Endothelial cell of umbilical vein (primary cell): ENCODE results near the gene RAP1GAP. TPM values are rescaled to one million over a fixed set of nuclear protein-coding genes. Genes with fewer than 3 reads are reported as not detected.

Source experiments
- BruUV-seq: library from RNA; stranded (reverse); fragments of 400-500 nt; replicated peaks from 2 replicates; lab custom pipeline; 2021; lab: Mats Ljungman, UMichigan
- CTCF ChIA-PET: fragments of 300-600, 350-600 bp; sonication (Branson Sonifier 250); formaldehyde crosslinking; loops from one replicate; lab custom pipeline; 2021; ENCODE audit warnings: antibody characterized with exemption, inconsistent platforms; lab: Charles Lee
- POLR2A ChIA-PET: fragments of 300-600, 350-600 bp; sonication (Branson Sonifier 250); formaldehyde crosslinking; loops from one replicate; lab custom pipeline; 2021; ENCODE audit warnings: antibody characterized with exemption, inconsistent platforms; lab: Charles Lee
- DNase-seq: peaks from one replicate; pipeline ENCODE4 v3.0.0-alpha.2; 2011; ENCODE audit warnings: low read depth, low spot score
- FAIRE-seq: peaks from 2 replicates; lab custom pipeline; 2011; peaks lifted over from hg19 to GRCh38; lab: Jason Lieb, UNC
- H2AFZ ChIP-seq: 2 replicates; pipeline ENCODE4 v1.6.0; 2012; ENCODE audit warnings: low read depth, low read length, control low read depth, inconsistent platforms
- H3K27ac ChIP-seq: 2 replicates; pipeline ENCODE4 v1.5.1; 2011; ENCODE audit warnings: low read depth, mild to moderate bottlenecking, control low read depth, low read length, moderate library complexity; ENCODE audit not compliant: insufficient read depth
- H3K27me3 ChIP-seq, 2 experiments: 2 replicates each; pipeline versions ENCODE4 v1.6.0 to v1.6.1; 2011; ENCODE audit warnings: low read length in 2 of 2, mixed read lengths in 1 of 2; ENCODE audit not compliant: control insufficient read depth in 2 of 2, insufficient read depth in 2 of 2
- H3K36me3 ChIP-seq, 2 experiments: 2 replicates in 1 of 2; 3 replicates in 1 of 2; pipeline ENCODE4 v1.5.1; 2011; ENCODE audit warnings: low read length in 2 of 2, mild to moderate bottlenecking in 1 of 2, moderate library complexity in 1 of 2; ENCODE audit not compliant: control insufficient read depth in 2 of 2, insufficient read depth in 2 of 2; ENCODE audit errors: extremely low read depth in 1 of 2
- H3K4me1 ChIP-seq: 3 replicates; pipeline ENCODE4 v1.5.1; 2011; ENCODE audit warnings: mild to moderate bottlenecking, low read length; ENCODE audit not compliant: control insufficient read depth, insufficient read depth; ENCODE audit errors: extremely low read depth
- H3K4me2 ChIP-seq: 2 replicates; pipeline ENCODE4 v1.6.1; 2011; ENCODE audit warnings: low read length, control low read depth, mixed read lengths; ENCODE audit not compliant: insufficient read depth
- H3K4me3 ChIP-seq, 3 experiments: fragments of 200-600 bp in 1 of 3; sonication (generic), shearing (Covaris generic) in 1 of 3; replicated peaks in 1 of 3; 2 replicates each; pipeline ENCODE4 v1.5.1; 2011 to 2016; ENCODE audit warnings: control low read depth in 3 of 3, low read length in 3 of 3, mild to moderate bottlenecking in 2 of 3, inconsistent platforms in 1 of 3, low read depth in 1 of 3, moderate library complexity in 1 of 3; ENCODE audit not compliant: insufficient read depth in 1 of 3
- H3K79me2 ChIP-seq: 2 replicates; pipeline ENCODE4 v1.6.0; 2012; ENCODE audit warnings: low read length, inconsistent platforms; ENCODE audit not compliant: control insufficient read depth, insufficient read depth
- H3K9ac ChIP-seq: replicated peaks from 2 replicates; pipeline ENCODE3; 2011; ENCODE audit warnings: low read length, control low read depth; ENCODE audit not compliant: insufficient read depth; ENCODE audit errors: extremely low read depth
- H3K9me1 ChIP-seq: replicated peaks from 3 replicates; pipeline ENCODE4 v1.6.0; 2011; ENCODE audit warnings: mild to moderate bottlenecking, low read length; ENCODE audit not compliant: control insufficient read depth, insufficient read depth; ENCODE audit errors: extremely low read depth
- H3K9me3 ChIP-seq: replicated peaks from 2 replicates; pipeline ENCODE4 v1.5.1; 2012; ENCODE audit warnings: low read length, inconsistent platforms; ENCODE audit not compliant: control insufficient read depth, insufficient read depth
- H4K20me1 ChIP-seq: replicated peaks from 2 replicates; pipeline ENCODE3; 2011; ENCODE audit warnings: mild to moderate bottlenecking, low read length; ENCODE audit not compliant: control insufficient read depth, insufficient read depth; ENCODE audit errors: extremely low read depth
- EZH2 ChIP-seq: IDR thresholded peaks from 2 replicates; pipeline ENCODE4 v1.6.1; 2012; ENCODE audit warnings: borderline replicate concordance, low read depth, mild to moderate bottlenecking, moderate library complexity, low read length, inconsistent platforms; ENCODE audit not compliant: severe bottlenecking
- FOS ChIP-seq: IDR thresholded peaks from 2 replicates; pipeline ENCODE4 v1.6.1; 2011; ENCODE audit warnings: mild to moderate bottlenecking, low read length, moderate library complexity, borderline replicate concordance; ENCODE audit not compliant: insufficient read depth
- GATA2 ChIP-seq: IDR thresholded peaks from 2 replicates; pipeline ENCODE4 v1.7.0; 2011; ENCODE audit warnings: low read depth, mild to moderate bottlenecking, moderate library complexity, mixed read lengths, low read length; ENCODE audit not compliant: insufficient read length, insufficient read depth
- JUN ChIP-seq: IDR thresholded peaks from 2 replicates; pipeline ENCODE4 v1.6.1; 2011; ENCODE audit warnings: borderline replicate concordance, low read depth; ENCODE audit not compliant: insufficient read length, insufficient read depth
- MYC ChIP-seq: IDR thresholded peaks from one replicate; pipeline ENCODE4 v1.6.1; 2011; ENCODE audit warnings: mild to moderate bottlenecking, low read depth, low read length
- POLR2A ChIP-seq: IDR thresholded peaks from 2 replicates; pipeline ENCODE4 v1.6.1; 2012; ENCODE audit warnings: low read depth, mild to moderate bottlenecking, control low read depth, low read length
- POLR2AphosphoS5 ChIP-seq: IDR thresholded peaks from 2 replicates; pipeline ENCODE4 v1.6.1; 2012; ENCODE audit warnings: low read depth, mild to moderate bottlenecking, control low read depth, low read length, moderate library complexity; ENCODE audit not compliant: insufficient read depth
- dilution Hi-C: fragments of 300-500 bp; cut with MboI; formaldehyde crosslinking; loops from one replicate; pipeline ENCODE4 v1.15.0; 2019; ENCODE audit warnings: low sequenced_read_pairs; ENCODE audit not compliant: extremely low pct_ligation_motif_present
- intact Hi-C: fragments of 100-400 bp; cut with micrococcal nuclease; formaldehyde crosslinking; loops from one replicate; pipeline ENCODE4 v1.10.0; 2022
- polyA plus RNA-seq, 4 experiments: library from polyadenylated mRNA; depleted of rRNA in 3 of 4; stranded (reverse) in 3 of 4; unstranded in 1 of 4; fragments of >200 nt; gene quantifications; 2 replicates each; pipeline versions ENCODE4 v1.2.1 to v1.2.3, GENCODE V29; 2011 to 2012; ENCODE audit warnings: missing spikeins in 1 of 4
- total RNA-seq: library from RNA; stranded (reverse); gene quantifications from 2 replicates; pipeline ENCODE4 v1.2.3, GENCODE V29; 2021
- TF ChIP-seq, protein P1 (sequence below), 2 donors: IDR thresholded peaks; 1 replicate in 1 of 2; 2 replicates in 1 of 2; pipeline ENCODE4 v1.5.1; 2011; ENCODE audit warnings: low read length in 2 of 2, mild to moderate bottlenecking in 2 of 2, moderate library complexity in 2 of 2, control low read depth in 1 of 2, inconsistent platforms in 1 of 2, low read depth in 1 of 2; ENCODE audit not compliant: insufficient read depth in 1 of 2; ENCODE audit errors: extremely low read depth in 1 of 2
- TF ChIP-seq, protein P2 (sequence below): IDR thresholded peaks from 2 replicates; pipeline ENCODE4 v1.6.1; 2011; ENCODE audit not compliant: insufficient read depth, insufficient read length

The RAP1GAP gene
- total and polyA plus RNA-seq, 2 donors (not counting 3 experiments of a cell fraction or from before 2014, with no cell fraction given): 0.07 to 0.20 TPM

GRCh38 chr1:21680381-21680780, 11.2 kb upstream of the RAP1GAP start:
- peaks cover 3% of the 10 kb centered on the region for H4K20me1 ChIP-seq
- no peaks in the 10 kb centered on the region for H3K9me1 ChIP-seq
- H3K27ac ChIP-seq: no peak overlapping the region
- H3K4me2 ChIP-seq: no peak overlapping the region
- ChIA-PET CTCF (interaction anchor here (1.0 to 1.2 kb wide), 2 partner anchors 9 to 102 kb away, joined by 3 read pairs; no protein-coding TSS in a partner anchor), POLR2A (no interaction called here)
- no peak overlapping the region for H3K4me3 ChIP-seq
- DNase-seq (no peak), FAIRE-seq (no peak)
- H3K27me3 ChIP-seq: no peaks in the 10 kb centered on the region
- BruUV-seq: no TSS peak
- no peak overlapping the region for H2AFZ ChIP-seq
- dilution Hi-C loops: no loop called here
- intact Hi-C loops: no loop called here
- H3K9ac ChIP-seq: no peak overlapping the region
- H3K4me1 ChIP-seq: no peaks in the 10 kb centered on the region
- H3K79me2 ChIP-seq: no peaks in the 10 kb centered on the region
- H3K36me3 ChIP-seq: peaks cover 14% of the 10 kb centered on the region in 2 experiments
- H3K9me3 ChIP-seq: no peaks in the 10 kb centered on the region
- TF ChIP-seq EZH2: no peak
- TF ChIP-seq JUN: no peak
- TF ChIP-seq MYC: no peak
- TF ChIP-seq, protein P1, sequence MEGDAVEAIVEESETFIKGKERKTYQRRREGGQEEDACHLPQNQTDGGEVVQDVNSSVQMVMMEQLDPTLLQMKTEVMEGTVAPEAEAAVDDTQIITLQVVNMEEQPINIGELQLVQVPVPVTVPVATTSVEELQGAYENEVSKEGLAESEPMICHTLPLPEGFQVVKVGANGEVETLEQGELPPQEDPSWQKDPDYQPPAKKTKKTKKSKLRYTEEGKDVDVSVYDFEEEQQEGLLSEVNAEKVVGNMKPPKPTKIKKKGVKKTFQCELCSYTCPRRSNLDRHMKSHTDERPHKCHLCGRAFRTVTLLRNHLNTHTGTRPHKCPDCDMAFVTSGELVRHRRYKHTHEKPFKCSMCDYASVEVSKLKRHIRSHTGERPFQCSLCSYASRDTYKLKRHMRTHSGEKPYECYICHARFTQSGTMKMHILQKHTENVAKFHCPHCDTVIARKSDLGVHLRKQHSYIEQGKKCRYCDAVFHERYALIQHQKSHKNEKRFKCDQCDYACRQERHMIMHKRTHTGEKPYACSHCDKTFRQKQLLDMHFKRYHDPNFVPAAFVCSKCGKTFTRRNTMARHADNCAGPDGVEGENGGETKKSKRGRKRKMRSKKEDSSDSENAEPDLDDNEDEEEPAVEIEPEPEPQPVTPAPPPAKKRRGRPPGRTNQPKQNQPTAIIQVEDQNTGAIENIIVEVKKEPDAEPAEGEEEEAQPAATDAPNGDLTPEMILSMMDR (IDR thresholded peaks at IDR 0.05; ENCODE audit: extremely low read depth in 1 of 2, insufficient read depth in 1 of 2, low read depth in 1 of 2, low read length in 2 of 2): no peak
- TF ChIP-seq POLR2A: no peak
- TF ChIP-seq FOS: no peak
- TF ChIP-seq POLR2AphosphoS5: no peak
- no peak for TF ChIP-seq GATA2
- TF ChIP-seq, protein P2, sequence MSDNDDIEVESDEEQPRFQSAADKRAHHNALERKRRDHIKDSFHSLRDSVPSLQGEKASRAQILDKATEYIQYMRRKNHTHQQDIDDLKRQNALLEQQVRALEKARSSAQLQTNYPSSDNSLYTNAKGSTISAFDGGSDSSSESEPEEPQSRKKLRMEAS: no peak
